Activated T-cell treated with anti-CD3 and anti-CD28 coated beads for 4 hours (primary cell): ENCODE measurements around the gene SYK.
"Not testable (repeated sequence)": the region's sequence is repeated elsewhere in the genome, so short reads cannot be mapped to it uniquely, and the experiment has no call there.

Experiments used
- DNase-seq: peaks from one replicate; pipeline ENCODE4 v3.0.0-alpha.2; 2020

The SYK gene

DNA sequence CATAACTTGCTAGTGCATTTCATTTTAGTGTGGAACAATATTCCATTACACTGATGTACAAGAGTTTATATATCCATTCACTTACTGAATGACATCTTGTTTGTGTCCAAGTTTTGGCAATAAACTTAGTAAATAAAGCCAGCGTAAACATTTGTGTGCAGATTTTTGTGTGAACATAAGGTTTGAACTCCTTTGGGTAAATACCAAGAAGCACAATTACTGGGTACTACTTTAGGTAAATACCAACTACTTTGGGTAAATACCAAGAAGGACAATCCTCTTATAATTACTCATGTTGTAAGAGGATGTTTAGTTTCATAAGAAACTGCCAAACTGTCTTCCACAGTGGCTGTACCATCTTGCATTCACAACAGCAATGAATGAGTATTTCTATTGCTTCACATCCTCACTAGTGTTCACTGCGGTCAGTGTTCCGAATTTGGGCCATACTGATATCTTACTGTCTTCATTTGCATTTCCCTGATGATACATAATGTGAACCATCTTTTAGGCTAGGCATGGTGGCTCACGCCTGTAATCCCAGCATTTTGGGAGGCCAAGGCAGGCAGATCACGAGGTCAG lies 2.3 kb upstream of the SYK start:
- DNase-seq: no peak

DNA sequence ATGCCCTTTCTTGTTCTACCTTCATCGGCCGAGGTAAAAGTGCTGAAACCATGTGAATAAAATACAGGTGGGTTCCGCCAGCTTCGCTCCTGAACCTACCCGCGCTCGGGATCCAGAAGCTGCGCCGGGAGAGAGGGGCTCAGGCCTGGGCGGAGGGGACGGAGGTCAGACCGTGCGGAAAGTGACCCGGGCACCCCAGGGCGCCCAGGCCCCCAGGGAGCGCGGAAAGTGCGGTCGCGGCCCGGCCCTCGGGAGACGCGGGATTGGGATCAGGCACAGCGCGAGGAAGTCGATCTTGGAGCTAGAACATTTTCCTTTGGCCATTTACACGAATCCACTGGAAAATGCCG lies 329 bp downstream of the SYK start:
- no peak for DNase-seq

- DNase-seq: no peak
Observed at GRCh38 chr9:90802386-90802985, 867 bp downstream of the SYK start.

DNA sequence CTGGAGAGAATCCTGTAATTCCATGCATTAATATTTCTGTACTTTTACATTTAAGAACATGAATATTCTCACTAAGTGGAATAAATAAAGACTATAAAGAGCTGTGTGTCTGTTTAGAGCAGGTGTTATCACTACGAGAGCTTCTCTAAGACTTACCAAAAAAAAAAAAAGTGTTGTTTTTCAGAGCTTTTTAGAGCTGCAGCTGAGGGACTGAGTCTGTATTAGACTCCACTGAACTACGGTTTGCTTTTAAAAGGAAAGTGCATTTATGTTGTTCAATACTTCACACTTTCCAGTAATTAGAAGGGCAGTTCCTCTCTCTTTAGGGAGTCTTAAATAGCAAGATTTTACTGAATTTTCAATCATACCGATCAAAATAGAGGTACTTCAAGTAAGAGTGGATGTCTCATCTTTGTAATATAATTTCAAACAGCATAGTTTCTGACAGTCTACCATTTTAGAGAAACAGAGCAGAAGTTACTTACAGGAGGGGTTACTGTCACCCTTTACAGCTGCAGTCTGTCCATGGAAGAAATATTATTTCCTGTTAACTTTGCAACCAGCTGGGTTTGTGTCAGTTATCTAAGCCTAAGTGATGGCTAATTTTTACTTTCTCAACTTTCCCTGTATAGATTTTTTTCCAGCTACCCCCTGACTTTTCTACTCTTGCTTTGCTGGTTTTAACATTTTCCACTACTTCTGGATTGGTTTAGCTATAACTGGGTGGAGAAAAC lies 2.4 kb downstream of the SYK start:
- no peak for DNase-seq

- DNase-seq: no peak
Observed at GRCh38 chr9:90805006-90805996, 3.7 kb downstream of the SYK start.

- no peak for DNase-seq
Observed at GRCh38 chr9:90807006-90807405, 5.4 kb downstream of the SYK start.

GRCh38 chr9:90808398-90808797 lies 6.8 kb downstream of the SYK start:
- DNase-seq: no peak

DNA sequence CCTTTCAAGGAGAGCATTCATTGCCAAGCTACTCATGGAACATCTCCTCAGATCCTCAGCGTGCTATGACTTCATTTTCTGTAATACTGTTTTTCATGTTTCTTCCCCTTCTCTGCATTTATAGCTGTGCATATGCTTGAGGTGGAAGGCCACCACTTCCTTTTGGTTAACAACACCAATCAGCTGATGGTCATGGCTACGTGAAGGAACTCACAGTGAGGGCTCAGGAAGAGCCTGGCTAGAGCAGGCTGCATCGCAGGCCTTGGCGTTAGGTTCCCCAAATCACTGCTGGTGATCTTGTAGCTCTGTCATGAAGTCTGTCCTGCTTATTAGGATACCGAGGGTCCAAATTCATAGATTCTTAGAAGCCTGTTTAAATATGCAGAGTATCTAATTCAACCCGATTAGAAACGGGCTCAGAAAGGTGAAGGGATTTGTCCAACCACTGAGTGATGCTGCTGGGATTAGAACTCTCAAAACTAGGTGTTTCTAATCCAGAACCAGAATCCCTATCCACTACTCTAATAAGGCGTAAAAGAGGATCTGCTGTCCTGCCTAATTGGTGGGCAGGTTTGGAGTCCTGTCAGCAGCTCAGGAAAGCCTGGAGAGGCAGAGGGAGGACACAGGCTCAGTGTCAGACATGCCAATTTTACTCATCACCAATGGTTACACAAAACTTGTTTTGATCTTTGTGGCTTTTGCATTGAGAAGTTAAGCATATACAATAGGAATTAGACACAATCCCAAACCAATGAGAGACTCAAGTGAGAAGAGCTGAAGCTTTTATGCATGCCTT lies 7.5 kb downstream of the SYK start:
- DNase-seq: no peak

DNA sequence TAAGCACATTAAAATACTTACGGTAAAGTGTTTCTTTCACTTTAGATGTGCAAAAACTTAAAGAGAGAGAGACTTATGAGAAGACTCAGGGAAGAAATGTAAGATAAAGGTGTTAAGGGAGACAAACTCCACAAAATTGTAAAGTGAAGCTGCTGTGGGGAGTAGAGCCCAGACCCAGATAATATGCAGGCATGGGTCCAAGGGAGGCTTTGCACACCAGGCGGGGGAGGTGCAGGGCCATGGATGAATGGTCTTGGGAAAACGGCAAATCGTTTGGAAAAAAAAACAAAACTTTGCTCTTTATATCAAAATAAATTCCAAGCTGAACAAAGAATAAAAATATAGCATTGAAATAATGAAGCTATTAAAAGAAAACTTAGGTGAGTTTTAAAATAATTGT lies 9.1 kb downstream of the SYK start:
- no peak for DNase-seq

DNA sequence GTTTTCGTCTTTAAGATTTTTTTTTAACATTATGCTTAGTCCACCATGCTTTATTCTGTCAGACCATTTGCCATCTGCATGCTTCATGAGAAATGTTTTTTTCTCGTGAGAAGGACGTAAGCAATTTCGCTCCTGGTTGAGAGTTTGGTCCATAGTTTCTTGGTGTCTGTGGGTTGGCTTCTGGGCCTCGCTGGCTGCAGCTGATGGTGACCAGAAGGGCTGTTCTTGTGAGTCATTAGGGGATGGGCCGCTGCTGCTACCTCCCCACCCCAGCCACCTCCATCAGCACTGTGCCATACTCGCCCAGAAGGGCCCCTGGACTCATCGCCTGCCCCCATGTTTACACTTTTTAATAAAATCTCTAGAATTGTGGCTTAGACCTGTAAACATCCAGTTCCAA lies 11.4 kb downstream of the SYK start:
- DNase-seq: no peak

DNA sequence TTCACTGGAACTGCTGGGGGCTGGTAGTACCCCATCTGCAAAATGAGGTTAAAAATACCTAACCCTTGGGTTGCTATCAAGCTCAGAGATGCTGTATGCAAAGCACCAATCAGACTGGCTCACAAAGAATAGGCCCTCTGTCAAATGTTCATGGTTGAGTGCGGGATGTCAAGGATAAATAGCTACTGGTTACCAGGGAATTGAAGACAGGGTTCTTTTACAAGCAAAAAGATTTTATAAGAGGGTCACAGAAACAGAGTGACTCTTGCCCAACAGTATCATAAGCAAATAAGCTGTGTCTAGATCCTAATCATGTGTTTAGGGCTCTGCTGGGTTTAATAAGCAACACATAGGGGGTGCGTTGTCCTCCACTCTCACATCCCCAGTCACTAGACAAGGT lies 11.9 kb downstream of the SYK start:
- no peak for DNase-seq

GRCh38 chr9:90814355-90814754 lies 12.7 kb downstream of the SYK start:
- DNase-seq: no peak

GRCh38 chr9:90815183-90815943 lies 13.7 kb downstream of the SYK start:
- DNase-seq: no peak

DNA sequence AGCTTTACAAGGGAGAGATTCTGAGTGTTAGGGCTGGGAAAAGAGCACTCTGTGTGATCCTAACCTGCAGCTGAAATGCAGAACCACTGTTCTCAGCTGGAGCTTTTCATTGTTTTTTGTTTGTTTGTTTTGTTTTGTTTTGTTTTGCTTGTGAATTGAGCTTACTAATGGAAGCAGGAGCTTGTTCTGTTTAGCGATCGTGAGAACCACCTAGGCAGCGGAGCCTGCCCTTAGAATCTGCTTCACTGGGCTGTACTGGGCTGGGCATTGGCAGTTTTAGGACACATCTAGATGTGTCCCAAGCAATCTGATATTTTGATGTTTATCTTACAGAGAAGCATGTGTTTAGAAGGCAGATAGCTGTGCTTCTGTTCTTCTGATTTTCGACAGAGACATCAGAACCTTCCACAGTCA lies 14.3 kb downstream of the SYK start:
- no peak for DNase-seq

DNA sequence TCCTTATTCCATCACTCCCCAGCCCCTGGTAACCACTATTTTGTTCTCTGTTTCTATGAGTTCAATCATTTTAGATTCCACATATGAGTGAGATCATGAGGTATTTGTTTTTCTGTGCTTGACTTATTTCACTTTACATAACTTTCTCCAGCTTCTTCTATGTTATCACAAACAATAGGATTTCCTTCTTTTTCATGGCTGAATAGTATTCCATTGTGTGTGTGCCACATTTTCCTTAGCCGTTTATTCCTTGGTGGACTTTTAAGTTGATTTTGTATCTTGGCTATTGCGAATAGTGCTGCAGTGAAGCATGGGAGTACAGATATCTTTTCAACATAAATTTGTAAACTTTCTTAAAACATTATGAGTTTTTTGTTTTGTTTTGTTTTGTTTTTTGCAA lies 15.1 kb downstream of the SYK start:
- no peak for DNase-seq

- no peak for DNase-seq
Observed at GRCh38 chr9:90818279-90818678, 16.7 kb downstream of the SYK start.

DNA sequence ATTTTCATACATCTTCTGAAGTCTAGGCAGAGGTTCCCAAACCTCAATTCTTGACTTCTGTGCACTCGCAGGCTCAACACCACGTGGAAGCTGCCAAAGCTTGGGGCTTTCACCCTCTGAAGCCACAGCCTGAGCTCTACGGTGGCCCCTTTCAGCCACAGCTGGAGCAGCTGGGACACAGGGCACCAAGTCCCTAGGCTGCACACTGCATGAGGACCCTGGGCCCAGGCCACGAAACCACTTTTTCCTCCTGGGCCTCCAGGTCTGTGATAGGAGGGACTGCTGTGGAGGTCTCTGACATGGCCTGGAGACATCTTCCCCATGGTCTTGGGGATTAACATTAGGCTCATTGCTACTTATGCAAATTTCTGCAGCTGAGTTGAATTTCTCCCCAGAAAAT lies 18.8 kb downstream of the SYK start:
- not testable (repeated sequence) for DNase-seq

- DNase-seq: not testable (repeated sequence)
Observed at GRCh38 chr9:90821236-90821635, 19.6 kb downstream of the SYK start.

GRCh38 chr9:90821697-90822096 lies 20.1 kb downstream of the SYK start:
- DNase-seq: no peak

- no peak for DNase-seq
Observed at GRCh38 chr9:90822866-90823265, 21.2 kb downstream of the SYK start.

GRCh38 chr9:90825586-90825985 lies 24.0 kb downstream of the SYK start:
- DNase-seq: no peak
